Astrocyte (in vitro differentiated cells and primary cell): ENCODE measurements around the gene CKS1B. TPM values are rescaled to one million over a fixed set of nuclear protein-coding genes. Genes with fewer than 3 reads are reported as not detected.
A peak's percentile ranks its signal among the peaks of the same experiment; 100 is the strongest.

ENCODE experiments used
- DNase-seq: peaks from one replicate; pipeline ENCODE4 v3.0.0-alpha.2; 2010; ENCODE audit warnings: low read depth
- FAIRE-seq: peaks from 2 replicates; lab custom pipeline; 2011; peaks lifted over from hg19 to GRCh38; lab: Jason Lieb, UNC
- H2AFZ ChIP-seq: 2 replicates; pipeline ENCODE4 v1.6.0; 2012; ENCODE audit warnings: low read depth, low read length, inconsistent platforms
- H3K27ac ChIP-seq: 2 replicates; pipeline ENCODE4 v1.5.1; 2011; ENCODE audit warnings: low read depth, low read length, inconsistent platforms
- H3K27me3 ChIP-seq: 2 replicates; pipeline ENCODE4 v1.6.0; 2011; ENCODE audit warnings: low read length, inconsistent platforms; ENCODE audit not compliant: insufficient read depth
- H3K36me3 ChIP-seq: 2 replicates; pipeline ENCODE4 v1.5.1; 2011; ENCODE audit warnings: low read length, inconsistent platforms; ENCODE audit not compliant: insufficient read depth
- H3K4me1 ChIP-seq: 2 replicates; pipeline ENCODE4 v1.5.1; 2011; ENCODE audit warnings: low read length, inconsistent platforms; ENCODE audit not compliant: insufficient read depth
- H3K4me2 ChIP-seq: 2 replicates; pipeline ENCODE4 v1.6.0; 2012; ENCODE audit warnings: low read length, inconsistent platforms
- H3K4me3 ChIP-seq: 2 replicates; pipeline ENCODE4 v1.5.1; 2011; ENCODE audit warnings: low read depth, mild to moderate bottlenecking, low read length, inconsistent platforms; ENCODE audit not compliant: insufficient read depth
- H3K79me2 ChIP-seq: 2 replicates; pipeline ENCODE4 v1.6.0; 2012; ENCODE audit warnings: mild to moderate bottlenecking, low read length, inconsistent platforms; ENCODE audit not compliant: insufficient read depth
- H3K9ac ChIP-seq: 2 replicates; pipeline ENCODE4 v1.6.0; 2012; ENCODE audit warnings: mild to moderate bottlenecking, low read length, inconsistent platforms
- H3K9me3 ChIP-seq: 2 replicates; pipeline ENCODE4 v1.5.1; 2012; ENCODE audit warnings: low read depth, mild to moderate bottlenecking, low read length, inconsistent platforms; ENCODE audit not compliant: insufficient read depth
- H4K20me1 ChIP-seq: 2 replicates; pipeline ENCODE4 v1.6.0; 2012; ENCODE audit warnings: low read length, inconsistent platforms; ENCODE audit not compliant: insufficient read depth
- H3K27ac Mint-ChIP-seq: one replicate; pipeline ENCODE4 v1.8.0; 2021; ENCODE audit warnings: mild to moderate bottlenecking, mixed read lengths; ENCODE audit not compliant: unreplicated experiment
- H3K27me3 Mint-ChIP-seq: one replicate; pipeline ENCODE4 v1.8.0; 2021; ENCODE audit warnings: low read depth, mixed read lengths; ENCODE audit not compliant: unreplicated experiment
- H3K36me3 Mint-ChIP-seq: one replicate; pipeline ENCODE4 v1.8.0; 2021; ENCODE audit warnings: low read depth, mixed read lengths; ENCODE audit not compliant: unreplicated experiment
- H3K4me1 Mint-ChIP-seq: one replicate; pipeline ENCODE4 v1.8.0; 2021; ENCODE audit warnings: low read depth, mixed read lengths; ENCODE audit not compliant: unreplicated experiment
- H3K4me3 Mint-ChIP-seq: one replicate; pipeline ENCODE4 v1.8.0; 2021; ENCODE audit warnings: mild to moderate bottlenecking, moderate library complexity, mixed read lengths; ENCODE audit not compliant: unreplicated experiment
- H3K9me3 Mint-ChIP-seq: one replicate; pipeline ENCODE4 v1.8.0; 2021; ENCODE audit warnings: mild to moderate bottlenecking, mixed read lengths; ENCODE audit not compliant: unreplicated experiment
- CTCF ChIP-seq: IDR thresholded peaks from 2 replicates; pipeline ENCODE4 v1.5.1; 2011; ENCODE audit warnings: low read depth, mild to moderate bottlenecking, inconsistent platforms, low read length, moderate library complexity; ENCODE audit not compliant: insufficient read depth
- EZH2 ChIP-seq: IDR thresholded peaks from 2 replicates; pipeline ENCODE4 v1.6.1; 2012; ENCODE audit warnings: mild to moderate bottlenecking, low read length, inconsistent platforms; ENCODE audit not compliant: insufficient read depth
- total RNA-seq: library from RNA; stranded (reverse); gene quantifications from 2 replicates; pipeline ENCODE4 v1.2.1, GENCODE V29; 2021

CKS1B gene
- total RNA-seq, 1 donor from 2014 or later = 37.9 TPM

- DNase-seq (no peak), FAIRE-seq (no peak)
- Histone ChIP-seq H4K20me1 (peaks cover 44% of the 10 kb centered on the region), H3K79me2 (peaks cover 22% of the 10 kb centered on the region), H3K27ac (no peak overlapping the region), H3K9me3 (no peaks in the 10 kb centered on the region), H3K4me2 (no peak overlapping the region), H3K4me3 (no peak overlapping the region), H3K4me1 (peaks cover 25% of the 10 kb centered on the region), H3K36me3 (peaks cover 4% of the 10 kb centered on the region), H2AFZ (no peak overlapping the region), H3K27me3 (no peaks in the 10 kb centered on the region), H3K9ac (no peak overlapping the region)
- H3K27me3 Mint-ChIP-seq = no peaks in the 10 kb centered on the region
- no peaks in the 10 kb centered on the region for H3K9me3 Mint-ChIP-seq
- no peak overlapping the region for H3K4me3 Mint-ChIP-seq
- TF ChIP-seq CTCF = no peak
- no peak for TF ChIP-seq EZH2
- no peak overlapping the region for H3K27ac Mint-ChIP-seq
- peaks cover 30% of the 10 kb centered on the region for H3K4me1 Mint-ChIP-seq
- H3K36me3 Mint-ChIP-seq = peaks cover 15% of the 10 kb centered on the region
These were observed 22.4 kb upstream of the CKS1B start for GRCh38 chr1:154951901-154952657.

- Histone ChIP-seq H3K27me3 (no peaks in the 10 kb centered on the region), H3K4me1 (peaks cover 26% of the 10 kb centered on the region), H3K4me3 (no peak overlapping the region), H3K4me2 (no peak overlapping the region), H3K9ac (no peak overlapping the region), H3K79me2 (peaks cover 22% of the 10 kb centered on the region), H3K36me3 (peaks cover 4% of the 10 kb centered on the region), H3K27ac (no peak overlapping the region), H2AFZ (no peak overlapping the region), H4K20me1 (peaks cover 44% of the 10 kb centered on the region), H3K9me3 (no peaks in the 10 kb centered on the region)
- Mint-ChIP-seq H3K36me3 (peaks cover 14% of the 10 kb centered on the region), H3K4me3 (peak overlapping the region; percentile 22), H3K4me1 (peaks cover 30% of the 10 kb centered on the region), H3K27me3 (no peaks in the 10 kb centered on the region), H3K27ac (no peak overlapping the region), H3K9me3 (no peaks in the 10 kb centered on the region)
- FAIRE-seq = no peak
- DNase-seq = no peak
- no peak for TF ChIP-seq EZH2
- no peak for TF ChIP-seq CTCF
These were observed 21.8 kb upstream of the CKS1B start for GRCh38 chr1:154952664-154953063.

- Mint-ChIP-seq H3K36me3 (peaks cover 16% of the 10 kb centered on the region), H3K27ac (no peak overlapping the region), H3K4me1 (peaks cover 30% of the 10 kb centered on the region), H3K4me3 (peak overlapping the region; percentile 45), H3K27me3 (no peaks in the 10 kb centered on the region), H3K9me3 (no peaks in the 10 kb centered on the region)
- Histone ChIP-seq H3K4me3 (no peak overlapping the region), H3K4me2 (no peak overlapping the region), H2AFZ (no peak overlapping the region), H3K9ac (no peak overlapping the region), H3K79me2 (peaks cover 22% of the 10 kb centered on the region), H3K9me3 (no peaks in the 10 kb centered on the region), H3K36me3 (peaks cover 4% of the 10 kb centered on the region), H3K27me3 (no peaks in the 10 kb centered on the region), H3K27ac (no peak overlapping the region), H4K20me1 (peaks cover 42% of the 10 kb centered on the region), H3K4me1 (peaks cover 26% of the 10 kb centered on the region)
- TF ChIP-seq CTCF = no peak
- no peak for TF ChIP-seq EZH2
- no peak for DNase-seq
- FAIRE-seq = no peak
These were observed 20.9 kb upstream of the CKS1B start for GRCh38 chr1:154953611-154954038.
